ENCODE results near the gene ST7.

The ST7 gene

GRCh38 chr7:117200786-117201458, 247.6 kb downstream of the ST7 start:
- peak; percentile 39 for DNase-seq

GRCh38 chr7:117202511-117202910, 249.2 kb downstream of the ST7 start:
- no peak for DNase-seq

- DNase-seq, result no peak
These were observed 249.9 kb downstream of the ST7 start for GRCh38 chr7:117203205-117203604.

DNA sequence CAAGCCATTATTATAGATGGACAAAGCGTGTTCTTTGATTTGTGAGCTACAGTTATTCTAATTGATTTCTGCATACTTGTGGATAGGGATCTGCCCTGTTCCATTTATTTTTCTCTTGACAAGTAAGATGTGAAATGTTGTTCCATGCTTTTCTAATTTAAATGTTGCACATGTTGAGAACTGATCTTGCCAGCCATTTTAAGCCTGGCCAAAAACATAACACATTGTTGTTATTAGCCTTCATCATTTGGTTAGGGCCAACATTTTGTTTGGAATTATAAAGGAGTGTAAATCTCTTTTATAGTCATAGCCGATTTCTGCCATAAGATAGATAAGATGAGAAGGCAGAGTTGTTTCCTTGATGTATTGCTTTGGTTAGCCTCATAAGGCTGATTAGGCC, 252.6 kb downstream of the ST7 start:
- DNase-seq, result no peak

- DNase-seq, result no peak
These were observed 255.0 kb downstream of the ST7 start for GRCh38 chr7:117208257-117208656.

- no peak for DNase-seq
These were observed 257.1 kb downstream of the ST7 start for GRCh38 chr7:117210397-117210796.

DNA sequence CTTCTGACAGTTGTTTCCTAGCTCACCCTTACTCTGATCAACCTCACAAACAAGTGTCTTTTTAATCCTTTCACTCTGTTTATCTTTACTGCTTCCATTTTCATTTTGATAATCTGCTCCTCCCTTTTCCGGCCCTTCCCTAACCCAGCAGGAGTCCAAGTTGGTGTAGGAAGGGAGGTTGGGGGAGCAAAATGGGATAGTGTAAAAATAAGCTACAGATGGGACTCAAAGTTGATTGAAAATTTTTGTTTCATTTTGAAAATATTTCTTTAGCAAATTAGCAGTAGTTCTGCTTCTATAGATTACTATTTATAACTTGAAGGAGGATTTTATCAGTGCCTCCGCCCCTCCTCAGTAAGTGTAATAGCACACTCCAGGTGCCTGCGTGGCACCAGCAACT, 257.6 kb downstream of the ST7 start:
- no peak for DNase-seq

GRCh38 chr7:117211614-117212013, 258.3 kb downstream of the ST7 start:
- no peak for DNase-seq

- peak; percentile 71 for DNase-seq
These were observed 259.9 kb downstream of the ST7 start for GRCh38 chr7:117212969-117213877.

DNA sequence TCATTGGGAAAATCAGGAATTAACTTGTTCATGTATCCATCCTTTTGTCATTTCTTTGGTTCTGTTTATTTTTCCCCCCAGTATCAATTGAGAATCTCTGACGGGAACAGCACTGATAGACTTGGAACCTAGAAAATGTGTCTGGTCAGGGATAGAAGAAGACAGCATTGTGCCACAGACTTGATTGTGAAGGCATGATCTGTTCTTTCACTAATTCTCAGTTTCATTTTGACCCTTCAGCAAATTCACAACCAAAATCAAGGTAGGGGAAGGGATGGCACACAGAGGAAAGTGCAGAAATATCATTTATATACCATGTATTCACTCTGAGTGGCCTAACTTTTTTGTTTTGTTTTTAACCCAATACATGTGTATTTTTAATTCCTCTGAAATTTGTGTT, 262.7 kb downstream of the ST7 start:
- DNase-seq, result no peak

DNA sequence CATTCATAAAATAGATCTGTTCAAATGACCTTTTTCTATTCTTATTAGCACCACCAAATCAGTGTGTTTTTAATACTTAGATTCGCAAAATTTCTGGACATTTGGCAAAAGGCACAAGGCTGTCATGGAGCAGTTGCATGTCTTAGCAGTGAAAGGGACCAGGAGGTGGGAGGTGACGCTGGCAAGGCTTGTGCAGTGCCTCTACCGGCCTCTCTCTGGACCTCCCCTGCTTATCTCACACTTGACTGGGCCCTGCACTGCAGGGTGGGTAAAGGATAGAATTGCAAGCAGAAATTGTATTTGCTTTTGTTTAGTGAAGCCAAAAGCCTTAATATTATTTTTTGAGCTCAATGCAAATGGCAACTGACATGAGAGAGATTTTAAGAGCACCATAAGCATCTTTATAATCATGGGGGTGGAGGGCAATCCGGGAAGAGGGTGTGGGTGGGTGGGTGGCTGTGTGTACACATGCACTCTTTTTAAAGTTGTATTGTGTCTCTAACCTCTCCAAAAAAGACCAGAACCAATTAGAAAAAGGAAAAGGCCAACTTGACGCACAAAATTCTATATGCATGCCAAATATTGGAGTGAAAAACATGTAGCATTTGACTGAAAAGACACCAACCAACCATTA, 263.3 kb downstream of the ST7 start:
- no peak for DNase-seq

- peak; percentile 59 for DNase-seq
These were observed 264.1 kb downstream of the ST7 start for GRCh38 chr7:117217106-117218035.

GRCh38 chr7:117218700-117219099, 265.4 kb downstream of the ST7 start:
- DNase-seq, result no peak

DNA sequence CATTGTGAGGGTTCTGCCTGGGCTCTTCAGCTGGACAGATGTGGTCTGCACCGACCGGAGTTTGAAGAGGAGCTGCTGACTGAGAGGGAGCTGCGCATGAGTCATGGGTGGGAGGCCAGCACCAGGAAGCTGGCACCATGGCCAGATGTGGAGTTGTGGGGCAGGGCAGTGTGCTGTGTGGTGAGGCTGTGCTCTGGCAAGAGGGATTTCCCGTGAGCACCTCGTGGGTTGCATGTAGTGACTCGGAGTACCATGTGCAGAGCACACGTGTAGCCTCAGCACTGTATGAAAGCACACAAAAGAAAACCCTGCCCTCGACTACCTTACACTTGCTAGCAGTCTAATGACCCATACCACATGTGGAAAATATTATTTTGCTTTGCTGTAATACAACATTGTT, 266.2 kb downstream of the ST7 start:
- DNase-seq, result no peak

GRCh38 chr7:117220836-117221235, 267.5 kb downstream of the ST7 start:
- DNase-seq, result no peak

DNA sequence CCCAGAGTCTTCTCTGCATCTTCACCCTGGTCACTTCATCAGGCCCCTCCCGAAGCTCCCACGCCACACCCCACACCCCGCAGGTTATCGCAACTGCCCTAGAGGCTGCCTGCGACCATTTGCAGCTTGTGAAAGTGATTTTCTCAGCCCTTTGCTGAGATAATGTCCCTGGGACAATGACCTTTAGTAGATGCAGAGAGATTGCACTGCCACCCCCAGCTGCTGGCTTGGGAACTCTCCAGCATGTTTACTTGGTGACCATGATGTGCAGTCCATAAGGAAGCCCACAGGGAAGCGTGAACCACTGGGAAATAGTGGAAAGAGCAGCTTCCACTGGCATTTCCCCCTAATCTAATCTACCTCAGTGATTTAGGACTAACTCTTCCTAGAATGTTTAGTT, 272.2 kb downstream of the ST7 start:
- DNase-seq, result no peak

DNA sequence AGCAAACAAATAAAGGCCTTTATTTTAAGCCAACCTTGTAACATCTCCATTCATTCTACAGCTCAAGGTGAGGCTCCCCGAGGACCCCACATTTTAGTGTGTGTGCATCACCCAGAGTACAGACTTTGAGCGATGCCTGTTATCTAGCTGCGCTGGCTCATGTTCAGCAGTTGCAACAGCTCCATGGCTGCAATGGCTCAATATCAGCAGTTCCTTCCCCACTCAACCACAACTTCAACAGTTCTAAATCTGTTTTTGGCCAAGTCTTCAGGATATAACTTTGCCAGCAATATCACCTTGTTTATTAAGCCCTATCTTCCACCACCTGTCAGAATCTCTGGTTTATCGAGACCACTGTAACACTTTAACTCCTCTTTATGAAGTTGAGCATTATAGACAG, 273.8 kb downstream of the ST7 start:
- DNase-seq, result no peak

DNA sequence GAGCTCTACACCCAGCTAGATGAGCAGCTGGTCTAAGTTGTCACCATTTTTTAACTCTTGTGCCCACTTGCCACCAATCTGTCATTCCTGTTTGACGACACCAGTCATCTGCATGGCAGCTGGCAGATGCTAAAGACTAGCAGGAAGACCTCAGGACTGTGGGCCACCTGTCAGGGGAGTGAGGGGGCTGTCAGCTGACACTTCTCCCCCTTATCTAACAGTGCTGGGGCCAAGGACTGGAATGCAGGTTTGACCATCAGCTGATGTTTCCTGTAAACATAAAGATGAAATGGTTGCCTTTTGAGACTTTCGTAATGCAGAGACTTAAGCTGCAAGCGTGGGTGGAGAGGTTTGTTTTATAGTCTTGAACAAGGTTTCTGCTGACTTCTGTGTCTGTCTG, 276.0 kb downstream of the ST7 start:
- DNase-seq, result peak; percentile 45

DNA sequence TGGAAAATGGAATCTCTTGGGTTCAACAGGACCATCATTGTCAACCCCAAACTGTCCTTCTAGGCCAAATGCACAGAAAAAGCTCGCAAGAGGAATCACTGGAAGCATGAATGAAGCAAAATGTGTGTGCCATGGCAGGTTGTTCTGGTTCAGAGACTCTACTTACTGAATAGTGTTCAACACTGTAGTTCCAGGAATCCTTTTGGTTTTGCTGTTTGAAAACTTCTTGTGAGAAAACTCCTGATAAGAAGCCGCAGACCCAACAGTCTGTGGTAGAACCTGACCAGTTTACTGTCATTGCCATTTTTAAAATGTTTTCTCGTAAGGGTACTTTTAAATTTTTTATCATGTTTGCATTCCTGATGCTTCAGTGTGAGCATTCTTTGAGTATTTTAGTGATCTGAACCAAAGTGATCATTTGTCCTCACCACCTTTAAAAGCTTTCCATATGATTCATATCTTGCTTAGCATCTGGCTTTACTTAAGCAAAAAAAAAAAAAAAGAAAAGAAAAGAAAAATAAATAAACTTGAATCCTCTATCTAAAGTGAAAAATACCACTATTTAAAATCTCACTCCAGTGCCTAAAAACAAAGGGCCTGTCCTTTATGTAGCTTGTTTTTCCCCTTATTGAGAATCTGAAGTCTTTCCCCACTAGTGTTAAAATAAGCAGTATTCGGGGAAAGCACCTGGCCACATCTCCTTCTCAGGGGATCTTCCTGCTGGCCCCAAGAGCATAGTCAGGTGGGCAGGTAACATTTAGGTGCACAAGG, 277.2 kb downstream of the ST7 start:
- no peak for DNase-seq

GRCh38 chr7:117231047-117231359, 277.7 kb downstream of the ST7 start:
- DNase-seq, result no peak

DNA sequence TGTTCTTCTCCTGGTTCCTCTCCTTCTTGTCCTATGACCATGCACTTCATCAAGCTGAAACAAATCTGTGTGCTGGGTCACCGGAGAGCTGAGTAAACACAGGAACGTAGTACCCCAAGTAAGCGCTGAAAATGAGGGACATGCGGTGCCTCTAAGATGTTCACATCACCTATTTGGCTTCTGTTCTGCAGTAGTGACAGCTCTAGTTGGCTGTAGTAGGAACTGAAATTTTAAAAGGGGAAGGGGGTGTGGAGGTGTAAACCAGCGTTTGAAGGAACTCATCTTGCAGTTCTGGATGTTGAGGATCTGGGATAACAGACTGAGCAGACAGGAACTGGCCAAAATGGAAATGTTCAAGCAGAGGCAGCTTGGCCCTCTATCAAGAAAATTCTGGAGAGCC, 284.3 kb downstream of the ST7 start:
- no peak for DNase-seq

DNA sequence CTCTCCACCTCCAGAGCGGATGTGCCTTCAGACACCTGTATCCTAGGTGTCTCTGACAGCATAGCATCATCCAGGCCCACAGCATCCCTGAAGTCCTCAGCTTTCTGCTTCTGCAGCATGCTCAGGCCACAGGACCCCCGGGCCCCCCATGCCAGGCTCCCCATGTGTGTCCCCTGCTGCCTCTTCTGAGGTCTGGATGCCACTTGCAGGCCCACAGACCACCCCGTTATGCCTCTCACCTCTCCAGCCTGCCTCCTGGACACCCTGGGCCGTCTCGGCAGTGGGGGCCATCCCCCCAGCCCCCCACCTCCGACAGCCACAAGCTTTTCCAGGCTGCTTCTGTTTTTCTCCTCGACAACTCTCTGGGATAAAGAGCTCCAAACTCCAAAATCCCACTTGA, 285.2 kb downstream of the ST7 start:
- DNase-seq, result no peak

Data from eye (tissue), 1 donor.